ENCODE results near the gene DGKD. TPM values are rescaled to one million over a fixed set of nuclear protein-coding genes. Genes with fewer than 3 reads are reported as not detected.

Gene DGKD
- total RNA-seq, 2 donors from 2014 or later: 82.4 to 124 TPM

DNA sequence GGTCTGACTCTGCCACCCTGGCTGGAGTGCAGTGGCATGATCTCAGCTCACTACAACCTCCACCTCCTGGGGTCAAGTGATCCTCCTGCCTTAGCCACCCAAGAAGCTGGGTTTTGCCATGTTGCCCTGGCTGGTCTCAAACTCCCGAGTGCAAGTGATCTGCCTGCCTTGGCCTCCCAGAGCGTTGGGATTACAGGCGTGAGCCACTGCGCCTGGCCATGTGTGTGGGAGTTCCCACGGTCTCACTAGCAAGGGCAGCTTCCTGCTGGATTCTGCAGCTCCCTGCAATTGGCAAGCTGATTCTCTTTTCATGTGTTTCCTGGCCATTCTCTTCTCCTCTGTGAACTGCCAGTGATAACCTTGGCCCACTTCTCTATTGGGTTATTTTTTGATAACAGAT is 128.3 kb downstream of the DGKD start:
- Mint-ChIP-seq H3K36me3 (no peaks in the 10 kb centered on the region), H3K4me3 (no peak overlapping the region), H3K4me1 (ENCODE audit: low read depth in 2 of 2) (peaks cover 0 to 4% of the 10 kb centered on the region in 2 donors), H3K9me3 (no peaks in the 10 kb centered on the region), H3K27me3 (no peaks in the 10 kb centered on the region), H3K27ac (no peak overlapping the region)
- no peak for ATAC-seq
- no peak for DNase-seq (ENCODE audit: low spot score)

DNA sequence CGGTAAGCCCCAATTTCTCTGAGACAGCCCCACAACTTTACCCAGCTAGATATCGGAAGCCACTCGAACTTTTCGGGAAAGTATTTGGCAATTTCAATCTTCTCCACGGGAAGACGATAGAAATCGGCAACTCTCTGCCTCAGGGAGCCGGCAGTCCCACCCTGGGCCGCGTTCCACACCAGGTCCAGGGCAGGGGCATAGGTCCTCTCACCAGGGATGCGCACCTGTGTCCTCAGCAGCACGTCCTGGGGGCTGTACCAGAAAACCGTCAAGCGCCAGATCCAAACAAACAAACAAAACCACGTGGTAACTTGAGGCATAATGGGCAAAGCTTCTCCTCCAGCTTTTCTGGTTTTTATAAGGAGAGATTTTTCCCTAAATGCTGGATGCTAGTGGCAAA is 131.4 kb downstream of the DGKD start:
- Mint-ChIP-seq H3K9me3 (no peaks in the 10 kb centered on the region), H3K4me1 (ENCODE audit: low read depth in 2 of 2) (no peaks in the 10 kb centered on the region), H3K36me3 (no peaks in the 10 kb centered on the region), H3K4me3 (no peak overlapping the region), H3K27ac (no peak overlapping the region), H3K27me3 (no peaks in the 10 kb centered on the region)
- no peak for ATAC-seq
- DNase-seq (ENCODE audit: low spot score): no peak

DNA sequence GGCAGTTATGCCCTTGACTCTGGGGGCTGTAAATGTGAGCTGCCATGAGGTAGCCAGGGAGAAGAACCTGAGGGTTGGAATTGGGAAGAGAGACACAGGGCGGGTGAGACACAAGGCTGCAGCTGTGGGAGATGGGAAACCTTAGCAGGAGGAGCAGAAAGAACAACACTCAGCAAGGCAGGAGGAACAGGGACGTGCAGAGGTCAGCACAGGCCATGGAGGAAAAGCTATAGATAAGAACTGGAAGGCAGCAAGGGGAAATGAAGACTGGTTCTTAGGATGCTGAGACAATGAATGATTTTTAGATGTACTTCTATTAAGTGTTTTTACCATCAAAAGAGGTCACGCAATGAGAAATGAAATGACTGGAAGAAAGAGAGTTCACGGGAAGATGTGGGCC is 132.1 kb downstream of the DGKD start:
- no peaks in the 10 kb centered on the region for H3K36me3 Mint-ChIP-seq
- no peak overlapping the region for H3K27ac Mint-ChIP-seq
- H3K27me3 Mint-ChIP-seq: no peaks in the 10 kb centered on the region
- no peaks in the 10 kb centered on the region for H3K4me1 Mint-ChIP-seq (ENCODE audit: low read depth in 2 of 2)
- ATAC-seq: no peak
- H3K9me3 Mint-ChIP-seq: no peaks in the 10 kb centered on the region
- no peak for DNase-seq (ENCODE audit: low spot score)
- no peak overlapping the region for H3K4me3 Mint-ChIP-seq

DNA sequence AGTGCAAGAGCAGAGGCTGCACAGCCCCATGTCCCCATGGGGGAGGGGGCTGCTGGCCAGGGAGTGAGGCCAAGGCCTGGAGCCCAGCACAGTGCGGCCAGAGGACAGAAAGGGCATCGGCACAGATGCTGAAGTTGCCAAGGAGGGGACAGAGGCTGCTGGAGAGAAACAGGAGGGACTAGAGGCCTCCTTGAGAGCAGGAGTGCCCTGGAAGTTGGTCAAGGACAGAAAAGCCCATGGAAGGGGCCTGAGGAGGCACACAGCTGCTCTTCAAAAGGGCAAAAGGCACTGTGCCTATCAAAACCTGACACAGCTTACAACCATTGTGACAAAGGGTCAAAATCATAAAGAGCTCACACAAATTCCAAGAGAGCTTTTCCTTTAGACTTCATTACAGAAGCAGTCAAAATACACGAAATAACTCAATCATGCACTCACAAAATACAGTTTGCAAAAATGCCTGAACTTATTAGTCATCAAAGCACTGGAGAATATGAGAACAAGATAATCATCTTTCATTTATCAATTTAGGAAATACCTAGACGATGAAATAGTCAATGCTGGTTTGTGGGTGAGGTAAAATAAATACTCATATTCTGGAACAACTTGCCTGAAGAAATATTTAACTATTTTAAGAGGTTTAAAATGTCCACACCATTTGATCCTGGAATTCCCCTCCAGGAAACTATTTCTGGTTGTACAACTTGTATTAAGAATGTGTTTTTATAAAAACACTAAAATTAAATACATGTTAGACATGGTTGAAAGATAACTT is 132.7 kb downstream of the DGKD start:
- Mint-ChIP-seq H3K4me1 (ENCODE audit: low read depth in 2 of 2) (no peaks in the 10 kb centered on the region), H3K4me3 (no peak overlapping the region), H3K9me3 (no peaks in the 10 kb centered on the region), H3K27me3 (no peaks in the 10 kb centered on the region), H3K27ac (no peak overlapping the region), H3K36me3 (no peaks in the 10 kb centered on the region)
- no peak for ATAC-seq
- DNase-seq (ENCODE audit: low spot score): no peak

DNA sequence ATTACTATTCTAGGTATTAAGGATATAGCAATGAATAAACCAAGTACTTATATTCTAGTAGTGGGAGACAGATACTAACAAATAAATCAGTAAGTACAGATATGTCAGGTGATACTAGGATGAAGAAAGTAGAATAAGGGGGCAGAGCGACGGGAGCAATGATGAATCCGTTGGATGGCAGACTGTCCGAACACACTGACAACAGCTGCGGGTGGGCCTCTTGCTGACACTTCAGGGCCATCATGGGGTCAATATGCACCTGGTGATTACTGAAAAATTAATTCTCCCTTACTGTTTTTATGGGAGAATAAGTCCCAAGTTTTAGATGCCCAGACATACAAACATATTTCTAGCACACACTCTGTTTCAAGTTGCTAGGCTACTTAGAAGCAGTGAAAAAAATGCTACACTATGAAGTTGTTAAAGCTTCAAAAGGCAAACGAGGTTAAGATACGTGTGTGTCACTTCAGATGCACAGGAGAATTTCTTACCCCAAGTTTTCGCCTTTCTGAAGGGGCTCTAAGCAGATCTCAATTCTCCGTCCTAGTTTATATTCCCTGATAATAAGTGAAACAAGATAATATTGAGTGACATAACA is 133.6 kb downstream of the DGKD start:
- Mint-ChIP-seq H3K9me3 (no peaks in the 10 kb centered on the region), H3K36me3 (no peaks in the 10 kb centered on the region), H3K4me3 (no peak overlapping the region), H3K4me1 (ENCODE audit: low read depth in 2 of 2) (no peaks in the 10 kb centered on the region), H3K27ac (no peak overlapping the region), H3K27me3 (no peaks in the 10 kb centered on the region)
- ATAC-seq: no peak
- no peak for DNase-seq (ENCODE audit: low spot score)

DNA sequence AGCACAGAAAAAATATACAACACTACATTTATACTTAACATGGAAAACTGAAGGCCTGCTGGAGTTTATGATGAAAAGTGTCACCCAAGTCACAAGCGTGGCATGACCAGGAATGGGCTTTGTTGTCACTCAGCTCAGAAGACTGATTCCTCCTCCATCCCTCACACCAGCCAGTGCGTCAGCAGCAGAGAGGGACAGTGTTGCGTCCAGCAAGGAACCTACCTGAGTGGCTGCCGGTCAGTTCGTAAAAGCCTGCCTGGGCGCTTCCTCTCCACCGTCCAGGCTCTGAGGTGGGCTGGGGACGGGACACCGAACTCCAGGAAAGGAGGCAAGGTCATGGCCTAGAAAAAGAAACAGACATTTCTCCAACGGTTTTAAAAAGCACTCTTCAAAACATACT is 134.8 kb downstream of the DGKD start:
- Mint-ChIP-seq H3K36me3 (no peaks in the 10 kb centered on the region), H3K27ac (no peak overlapping the region), H3K4me1 (ENCODE audit: low read depth in 2 of 2) (no peaks in the 10 kb centered on the region), H3K27me3 (no peaks in the 10 kb centered on the region), H3K9me3 (no peaks in the 10 kb centered on the region), H3K4me3 (no peak overlapping the region)
- ATAC-seq (no peak), DNase-seq (ENCODE audit: low spot score) (no peak)

DNA sequence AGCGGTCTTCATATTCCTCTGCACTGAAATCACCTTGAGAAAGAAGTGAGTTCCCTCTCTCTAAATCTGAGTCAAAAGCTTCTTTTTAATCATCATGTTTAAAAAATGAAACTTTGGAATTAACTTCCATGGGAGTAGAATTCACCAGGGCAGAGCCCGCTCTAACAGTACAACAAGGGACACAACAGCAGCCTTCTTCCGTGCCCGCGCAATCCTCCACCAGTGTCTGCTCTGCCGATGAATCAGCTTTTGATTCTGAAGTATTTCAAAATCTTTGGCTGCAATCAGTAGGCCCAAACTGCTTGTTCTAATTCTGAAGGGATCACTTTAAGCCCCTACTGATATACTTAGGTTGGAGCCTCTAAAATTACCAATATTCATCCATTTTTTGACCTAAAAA is 135.4 kb downstream of the DGKD start:
- H3K27ac Mint-ChIP-seq: no peak overlapping the region
- H3K9me3 Mint-ChIP-seq: no peaks in the 10 kb centered on the region
- DNase-seq (ENCODE audit: low spot score): no peak
- no peaks in the 10 kb centered on the region for H3K27me3 Mint-ChIP-seq
- H3K4me1 Mint-ChIP-seq (ENCODE audit: low read depth in 2 of 2): no peaks in the 10 kb centered on the region
- H3K4me3 Mint-ChIP-seq: no peak overlapping the region
- no peaks in the 10 kb centered on the region for H3K36me3 Mint-ChIP-seq
- ATAC-seq: no peak

DNA sequence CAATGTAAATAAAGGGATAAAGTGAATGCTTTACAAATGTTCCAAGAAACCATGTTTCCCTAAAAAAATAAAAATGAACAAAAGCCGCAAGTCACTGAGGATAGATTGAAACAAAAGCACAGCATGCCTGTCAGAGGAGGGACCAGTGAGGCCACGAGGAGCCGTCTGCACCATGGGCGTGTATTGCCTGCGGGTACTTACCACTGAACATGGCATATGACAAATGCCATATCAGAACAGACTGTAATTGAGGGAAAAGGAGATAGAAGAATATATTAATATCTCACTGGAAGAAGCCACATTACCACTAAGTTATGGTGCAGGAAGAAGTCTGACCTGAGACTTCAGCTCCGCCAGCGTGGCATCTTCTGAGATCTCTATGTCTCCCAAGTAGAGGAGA is 136.5 kb downstream of the DGKD start:
- no peak overlapping the region for H3K4me3 Mint-ChIP-seq
- DNase-seq (ENCODE audit: low spot score) (no peak), ATAC-seq (no peak)
- H3K4me1 Mint-ChIP-seq (ENCODE audit: low read depth in 2 of 2): no peaks in the 10 kb centered on the region
- H3K27me3 Mint-ChIP-seq: no peaks in the 10 kb centered on the region
- no peak overlapping the region for H3K27ac Mint-ChIP-seq
- H3K9me3 Mint-ChIP-seq: no peaks in the 10 kb centered on the region
- H3K36me3 Mint-ChIP-seq: no peaks in the 10 kb centered on the region

DNA sequence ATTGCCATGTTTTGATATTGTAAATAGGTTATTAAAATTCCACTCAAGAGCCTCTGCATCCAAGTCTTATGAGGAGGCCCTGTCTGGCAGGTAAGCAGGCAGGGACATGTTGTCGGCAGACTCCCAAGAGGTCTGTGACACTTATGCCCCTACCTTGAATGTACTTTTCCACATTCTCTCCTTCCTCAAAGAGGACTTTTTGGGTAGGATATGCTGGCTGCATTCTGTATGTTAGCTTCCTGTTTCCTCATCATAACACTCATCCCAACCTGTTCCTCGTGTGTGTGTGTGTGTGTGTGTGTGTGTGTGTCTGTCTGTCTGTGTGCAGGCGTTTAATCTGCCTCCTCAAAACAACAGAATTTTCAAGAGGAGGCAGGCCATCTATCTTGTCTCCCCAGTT is 137.0 kb downstream of the DGKD start:
- Mint-ChIP-seq H3K27ac (no peak overlapping the region), H3K4me3 (no peak overlapping the region), H3K27me3 (no peaks in the 10 kb centered on the region), H3K36me3 (no peaks in the 10 kb centered on the region), H3K4me1 (ENCODE audit: low read depth in 2 of 2) (no peaks in the 10 kb centered on the region), H3K9me3 (no peaks in the 10 kb centered on the region)
- ATAC-seq (no peak), DNase-seq (ENCODE audit: low spot score) (no peak)

DNA sequence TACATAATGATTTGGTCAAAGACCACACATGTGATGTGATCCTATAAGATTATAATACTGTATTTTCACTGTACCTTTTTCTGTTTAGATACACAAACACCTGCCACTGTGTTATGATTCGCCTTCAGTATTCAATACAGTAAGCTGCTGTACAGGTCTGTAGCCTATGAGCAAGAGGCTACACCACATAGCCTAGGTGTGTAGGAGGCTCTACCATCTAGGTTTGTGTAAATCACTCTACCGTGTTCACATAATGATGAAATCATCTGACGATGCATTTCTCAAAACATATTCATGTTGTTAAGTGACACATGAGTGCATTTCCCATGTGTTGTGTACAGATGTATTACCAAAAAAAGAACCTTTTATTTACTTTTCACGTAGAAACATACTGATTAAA is 137.8 kb downstream of the DGKD start:
- Mint-ChIP-seq H3K36me3 (no peaks in the 10 kb centered on the region), H3K4me1 (ENCODE audit: low read depth in 2 of 2) (peaks cover 0 to 5% of the 10 kb centered on the region in 2 donors), H3K27ac (no peak overlapping the region), H3K27me3 (no peaks in the 10 kb centered on the region), H3K4me3 (no peak overlapping the region), H3K9me3 (no peaks in the 10 kb centered on the region)
- no peak for DNase-seq (ENCODE audit: low spot score)
- ATAC-seq: no peak

DNA sequence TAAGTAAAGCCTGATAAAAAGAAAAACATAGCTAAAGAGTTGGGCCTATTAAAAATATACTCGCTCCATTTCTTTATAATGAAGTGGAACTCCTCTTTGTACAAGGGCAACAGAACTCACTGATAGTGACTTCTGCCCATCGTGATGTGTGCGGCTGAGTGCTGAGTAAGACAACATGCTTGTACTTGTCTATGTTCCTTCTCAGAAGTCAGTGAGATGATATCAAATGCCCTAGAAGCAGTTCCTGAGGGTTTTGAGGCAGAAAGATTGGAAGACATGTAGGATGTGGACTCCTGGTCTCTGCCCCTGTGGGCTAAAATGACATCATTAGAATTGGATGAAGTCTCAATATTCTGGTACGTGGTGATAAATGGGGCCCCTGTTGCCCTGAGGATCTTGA is 138.5 kb downstream of the DGKD start:
- Mint-ChIP-seq H3K4me1 (ENCODE audit: low read depth in 2 of 2) (peaks cover 0 to 7% of the 10 kb centered on the region in 2 donors), H3K4me3 (no peak overlapping the region), H3K27ac (no peak overlapping the region), H3K27me3 (no peaks in the 10 kb centered on the region), H3K36me3 (no peaks in the 10 kb centered on the region), H3K9me3 (no peaks in the 10 kb centered on the region)
- no peak for ATAC-seq
- no peak for DNase-seq (ENCODE audit: low spot score)

DNA sequence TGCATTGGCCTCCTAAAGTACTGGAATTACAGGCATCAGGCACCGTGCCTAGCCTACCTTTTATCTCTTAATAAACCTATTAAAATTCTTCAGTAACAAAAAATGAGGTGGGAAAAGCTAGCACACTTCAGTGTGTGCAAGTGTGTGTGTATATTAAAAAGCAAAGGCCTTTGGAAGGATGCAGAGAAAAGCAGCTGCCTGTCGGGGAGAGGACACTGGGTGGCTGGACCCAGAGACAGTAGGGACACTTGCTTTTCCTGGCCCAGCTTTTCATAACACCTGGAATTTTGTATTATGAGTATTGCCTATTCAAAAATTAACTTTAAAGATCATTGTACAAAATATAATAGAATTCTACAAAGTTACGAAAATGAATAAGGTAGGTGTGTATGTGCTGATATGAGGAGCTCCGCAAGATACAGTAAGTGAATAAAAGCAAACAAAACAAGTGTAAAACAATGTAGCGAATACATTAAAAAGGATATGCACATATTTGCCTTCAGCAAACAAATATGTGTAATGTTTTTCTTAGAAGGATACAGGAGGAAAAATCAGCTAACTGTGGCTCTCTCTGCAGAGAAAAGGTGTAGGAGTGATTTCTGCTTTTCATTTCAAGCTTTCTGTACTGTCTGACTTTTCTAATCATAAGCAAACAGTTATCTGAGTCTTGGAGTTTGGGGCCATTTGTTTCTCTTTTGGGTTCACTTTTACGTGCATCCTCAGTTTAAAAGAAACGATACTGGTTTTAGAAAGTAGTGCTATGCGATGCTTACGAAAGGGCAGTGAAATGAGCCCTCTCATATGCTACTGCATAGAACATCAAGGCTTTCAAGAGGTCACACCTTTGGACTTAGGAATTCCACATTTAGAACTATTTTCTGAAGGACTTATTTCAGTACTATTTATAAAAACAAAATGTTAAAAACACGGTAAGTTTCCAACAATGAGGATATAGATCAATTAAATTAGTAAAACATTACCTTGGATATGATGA is 141.5 kb downstream of the DGKD start:
- H3K4me1 Mint-ChIP-seq (ENCODE audit: low read depth in 2 of 2): peaks cover 0 to 7% of the 10 kb centered on the region in 2 donors
- ATAC-seq: no peak
- H3K9me3 Mint-ChIP-seq: no peaks in the 10 kb centered on the region
- H3K27me3 Mint-ChIP-seq: no peaks in the 10 kb centered on the region
- no peak for DNase-seq (ENCODE audit: low spot score)
- no peak overlapping the region for H3K4me3 Mint-ChIP-seq
- H3K36me3 Mint-ChIP-seq: no peaks in the 10 kb centered on the region
- H3K27ac Mint-ChIP-seq: no peak overlapping the region

DNA sequence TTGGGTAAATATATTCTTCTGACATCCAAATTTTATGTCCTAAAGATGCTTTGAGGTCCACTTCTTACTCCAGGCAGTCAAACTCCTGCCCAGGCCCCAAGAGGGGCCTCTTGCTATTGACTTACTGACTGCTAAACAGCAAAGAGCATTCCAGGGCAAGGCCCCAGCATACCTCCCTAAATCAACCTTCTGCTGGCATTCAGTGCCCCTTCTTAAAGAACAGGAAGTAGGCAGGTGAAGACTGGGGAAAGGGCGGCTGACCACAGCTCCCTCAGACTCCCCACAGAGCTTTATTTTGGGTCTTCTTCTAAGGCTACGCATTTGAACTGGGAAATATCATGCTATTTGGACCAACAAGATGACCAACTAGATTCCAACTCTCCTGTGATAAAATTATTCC is 143.4 kb downstream of the DGKD start:
- Mint-ChIP-seq H3K36me3 (peaks cover 13% of the 10 kb centered on the region), H3K4me1 (ENCODE audit: low read depth in 2 of 2) (peaks cover 8 to 16% of the 10 kb centered on the region in 2 donors), H3K9me3 (peaks cover 7% of the 10 kb centered on the region), H3K27ac (no peak overlapping the region), H3K27me3 (no peaks in the 10 kb centered on the region), H3K4me3 (no peak overlapping the region)
- no peak for DNase-seq (ENCODE audit: low spot score)
- no peak for ATAC-seq

DNA sequence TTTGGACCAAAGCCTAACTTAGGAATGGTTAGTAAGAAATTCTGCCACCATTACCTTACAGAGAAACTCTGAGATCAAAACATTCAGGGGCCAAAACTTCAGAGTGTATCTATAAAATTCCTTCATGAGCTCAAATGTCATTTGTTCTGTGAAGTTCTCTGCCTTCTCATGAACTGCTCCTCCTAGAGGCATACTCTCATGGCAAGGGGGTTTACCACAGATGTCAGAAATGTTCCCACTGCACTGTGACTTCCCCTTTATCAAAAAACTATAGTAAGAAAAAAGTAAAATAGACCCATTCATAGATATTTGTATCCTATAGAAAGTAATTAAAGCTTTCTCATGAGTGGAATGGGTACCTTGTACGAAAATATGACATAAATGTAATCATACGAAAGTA is 143.8 kb downstream of the DGKD start:
- no peak for ATAC-seq
- peaks cover 18% of the 10 kb centered on the region for H3K36me3 Mint-ChIP-seq
- peaks cover 10% of the 10 kb centered on the region for H3K9me3 Mint-ChIP-seq
- no peak overlapping the region for H3K27ac Mint-ChIP-seq
- peaks cover 9 to 16% of the 10 kb centered on the region in 2 donors for H3K4me1 Mint-ChIP-seq (ENCODE audit: low read depth in 2 of 2)
- no peak overlapping the region for H3K4me3 Mint-ChIP-seq
- DNase-seq (ENCODE audit: low spot score): no peak
- no peaks in the 10 kb centered on the region for H3K27me3 Mint-ChIP-seq
